K562 (cell line): ENCODE measurements around the gene DHDH. TPM values are rescaled to one million over a fixed set of nuclear protein-coding genes. Genes with fewer than 3 reads are reported as not detected.

ENCODE experiments used
- BRF1 ChIP-seq: IDR thresholded peaks from 3 replicates; pipeline ENCODE4 v1.6.1; 2011; ENCODE audit warnings: borderline replicate concordance, mild to moderate bottlenecking; ENCODE audit not compliant: insufficient read length; ENCODE audit errors: extremely low read depth
- E2F3 ChIP-seq: fragments of 250-450 bp; sonication (Bioruptor Pico); IDR thresholded peaks from 2 replicates; pipeline ENCODE4 v1.4.0; 2020; ENCODE audit warnings: mild to moderate bottlenecking
- HMG20B ChIP-seq: fragments of 250-450 bp; sonication (Bioruptor Pico); IDR thresholded peaks from 2 replicates; pipeline ENCODE4 v1.5.0; 2021; ENCODE audit warnings: mild to moderate bottlenecking
- NFRKB ChIP-seq: fragments of 450-650 bp; IDR thresholded peaks from 2 replicates; pipeline ENCODE4 v1.6.1; 2016; ENCODE audit warnings: low read depth
- NFXL1 ChIP-seq: fragments of 450-650 bp; formaldehyde crosslinking; IDR thresholded peaks from 2 replicates; pipeline ENCODE4 v1.4.0; 2021; ENCODE audit warnings: mild to moderate bottlenecking
- NR2C1 ChIP-seq, 2 experiments: fragments of 450-650 bp; IDR thresholded peaks; 2 replicates each; pipeline ENCODE4 v1.6.1; 2017; ENCODE audit warnings: mild to moderate bottlenecking in 2 of 2, antibody characterized with exemption in 1 of 2, inconsistent platforms in 1 of 2, missing compliant biosample characterization in 1 of 2, missing genetic modification characterization in 1 of 2
- OTX1 ChIP-seq: fragments of 450-650 bp; formaldehyde crosslinking; IDR thresholded peaks from 2 replicates; pipeline ENCODE4 v1.4.0; 2022; ENCODE audit warnings: mild to moderate bottlenecking
- POLR2A ChIP-seq: fragments of 450-650 bp; conservative IDR thresholded peaks from 2 replicates; pipeline ENCODE4 v1.6.1; 2016
- POLR2G ChIP-seq: fragments of 200-400 bp; formaldehyde crosslinking; IDR thresholded peaks from 2 replicates; pipeline ENCODE4 v1.6.1; 2017; ENCODE audit warnings: low read depth, mild to moderate bottlenecking, antibody characterized with exemption, low read length, moderate library complexity
- PRPF4 ChIP-seq: fragments of 200-400 bp; formaldehyde crosslinking; IDR thresholded peaks from one replicate; pipeline ENCODE4 v1.6.1; 2017; ENCODE audit warnings: low read length, low read depth, mild to moderate bottlenecking; ENCODE audit not compliant: insufficient read depth, poor library complexity, severe bottlenecking
- RCOR1 ChIP-seq, 2 experiments: IDR thresholded peaks; 2 replicates each; pipeline ENCODE4 v1.6.1; 2012; ENCODE audit warnings: low read depth in 2 of 2, low read length in 2 of 2, borderline replicate concordance in 1 of 2, improper control_type of control experiment in 1 of 2
- SNRNP70 ChIP-seq: fragments of 200-400 bp; formaldehyde crosslinking; optimal IDR thresholded peaks from 2 replicates; pipeline ENCODE3; 2017; ENCODE audit warnings: low read depth, low read length
- ZNF318 ChIP-seq, 2 experiments: fragments of 450-650 bp; IDR thresholded peaks; 2 replicates each; pipeline ENCODE4 v1.6.1; 2016; ENCODE audit warnings: mild to moderate bottlenecking in 2 of 2, borderline replicate concordance in 1 of 2, low read depth in 1 of 2, moderate library complexity in 1 of 2
- ZNF518B ChIP-seq: fragments of 250-450 bp; sonication (Bioruptor Pico); IDR thresholded peaks from 2 replicates; pipeline ENCODE4 v1.5.0; 2021; ENCODE audit warnings: mild to moderate bottlenecking, moderate library complexity
- polyA plus RNA-seq, 8 experiments: library from polyadenylated mRNA; depleted of rRNA in 4 of 8; stranded (reverse) in 5 of 8; unstranded in 3 of 8; fragments of >200 nt; fragmentation: Nextera tagmentation in 2 of 8; fragmentation: Illumina TruSeq in 1 of 8; extraction: Ambion mirVana in 2 of 8; extraction: Trizol in 1 of 8; gene quantifications; 2 replicates each; pipeline versions ENCODE4 v1.2.1 to v1.2.3, GENCODE V29; 2011 to 2014; ENCODE audit warnings: inconsistent platforms in 1 of 8, missing spikeins in 1 of 8
- total RNA-seq, 7 experiments: library from RNA; depleted of rRNA in 6 of 7; stranded (reverse); fragments of >200 nt in 6 of 7; fragmentation: Illumina TruSeq in 2 of 7; extraction: Trizol in 2 of 7; gene quantifications; 2 replicates each; pipeline versions ENCODE4 v1.2.1 to v1.2.3, GENCODE V29; 2011 to 2021; ENCODE audit warnings: low replicate concordance in 1 of 7

The DHDH gene
- total and polyA plus RNA-seq, 9 of the 15 experiments (the other 6 are each of a cell fraction or from before 2014, with no cell fraction given), result 0.37 to 1.9 (median 0.87) TPM

GRCh38 chr19:48926909-48927308 lies 6.6 kb upstream of the DHDH start (continued):
- TF ChIP-seq ZNF318 (IDR thresholded peaks at IDR 0.05; ENCODE audit: borderline replicate concordance in 1 of 2, low read depth in 1 of 2) (no peak), PRPF4 (no peak), NFXL1 (CRISPR knock-in tag) (no peak), ZNF518B (no peak), SNRNP70 (no peak), POLR2A (peak; percentile 32; the same call in 1 of the 2 replicates), POLR2G (peak; percentile 30; the same call in 1 of the 2 replicates), NFRKB (no peak), RCOR1 (IDR thresholded peaks at IDR 0.05; ENCODE audit: borderline replicate concordance in 1 of 2, low read depth in 2 of 2, low read length in 2 of 2) (peak in 1 of 2 experiments; percentile 74; a peak in 1 of 4 replicates), HMG20B (no peak), BRF1 (no peak), NR2C1 (IDR thresholded peaks at IDR 0.05) (no peak), NR2C1 (tag; IDR thresholded peaks at IDR 0.05) (no peak), E2F3 (CRISPR knock-in tag) (no peak), OTX1 (CRISPR knock-in tag) (no peak)
